Calu3 (cell line): ENCODE data around the gene PEPD. TPM values are rescaled to one million over a fixed set of nuclear protein-coding genes. Genes with fewer than 3 reads are reported as not detected.

Experiments
- BruUV-seq: library from RNA; stranded (reverse); fragments of 400-500 nt; replicated peaks from 2 replicates; lab custom pipeline; 2021; lab: Mats Ljungman, UMichigan
- CTCF ChIA-PET: fragments of 300-600 bp; sonication (Branson Sonifier 250); formaldehyde crosslinking; loops from one replicate; lab custom pipeline; 2022; ENCODE audit warnings: antibody characterized with exemption; lab: Charles Lee
- DNase-seq: peaks from one replicate; pipeline ENCODE4 v3.0.0; 2022
- H3K27ac Mint-ChIP-seq: one replicate; pipeline ENCODE4 v1.8.0; 2022; ENCODE audit warnings: mixed read lengths; ENCODE audit not compliant: unreplicated experiment
- H3K27me3 Mint-ChIP-seq: one replicate; pipeline ENCODE4 v1.8.0; 2022; ENCODE audit warnings: mixed read lengths; ENCODE audit not compliant: unreplicated experiment
- H3K36me3 Mint-ChIP-seq: one replicate; pipeline ENCODE4 v1.8.0; 2022; ENCODE audit warnings: mild to moderate bottlenecking, moderate library complexity, mixed read lengths; ENCODE audit not compliant: insufficient read depth, unreplicated experiment
- H3K4me1 Mint-ChIP-seq: one replicate; pipeline ENCODE4 v1.8.0; 2022; ENCODE audit warnings: mild to moderate bottlenecking, low read depth, mixed read lengths; ENCODE audit not compliant: unreplicated experiment
- H3K4me3 Mint-ChIP-seq: one replicate; pipeline ENCODE4 v1.8.0; 2022; ENCODE audit warnings: mild to moderate bottlenecking, low read depth, moderate library complexity, mixed read lengths; ENCODE audit not compliant: unreplicated experiment
- H3K9me3 Mint-ChIP-seq: one replicate; pipeline ENCODE4 v1.8.0; 2022; ENCODE audit warnings: low read depth, mixed read lengths; ENCODE audit not compliant: unreplicated experiment
- intact Hi-C: fragments of 100-400 bp; cut with micrococcal nuclease; formaldehyde crosslinking; loops from one replicate; pipeline ENCODE4 v1.10.0; 2022; ENCODE audit not compliant: unreplicated experiment
- total RNA-seq: library from RNA; stranded (reverse); gene quantifications from 2 replicates; pipeline ENCODE4 v1.2.3, GENCODE V29; 2022
- TF ChIP-seq, protein P1 (sequence below): fragments of 200-600 bp; IDR thresholded peaks from one replicate; pipeline ENCODE4 v1.8.0; 2022; ENCODE audit warnings: antibody characterized with exemption; ENCODE audit not compliant: unreplicated experiment

The PEPD gene
- total RNA-seq, 1 experiment from 2014 or later = 65.5 TPM

DNA sequence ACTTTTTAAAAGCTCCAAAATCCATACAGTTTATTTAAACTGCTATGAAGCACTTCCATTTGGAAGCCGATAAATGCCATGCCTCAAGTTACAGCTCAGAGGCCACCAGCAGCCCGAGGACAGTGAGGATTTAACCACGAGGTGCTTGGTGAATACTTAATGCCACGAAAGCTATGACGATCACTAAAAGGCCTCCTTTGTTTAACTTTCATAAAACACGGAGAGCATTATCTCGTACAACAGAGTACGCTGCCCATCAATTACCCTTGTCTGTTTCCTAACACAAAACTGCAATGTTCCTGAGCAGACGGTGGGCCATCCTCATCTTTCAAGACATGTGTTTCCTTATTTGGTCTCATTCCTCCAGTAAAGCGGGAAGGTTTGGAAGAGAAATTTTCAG, 58.4 kb downstream of the PEPD start:
- no peaks in the 10 kb centered on the region for H3K9me3 Mint-ChIP-seq
- DNase-seq = no peak
- H3K4me3 Mint-ChIP-seq = no peak overlapping the region
- H3K36me3 Mint-ChIP-seq = no peaks in the 10 kb centered on the region
- TF ChIP-seq, protein P1, sequence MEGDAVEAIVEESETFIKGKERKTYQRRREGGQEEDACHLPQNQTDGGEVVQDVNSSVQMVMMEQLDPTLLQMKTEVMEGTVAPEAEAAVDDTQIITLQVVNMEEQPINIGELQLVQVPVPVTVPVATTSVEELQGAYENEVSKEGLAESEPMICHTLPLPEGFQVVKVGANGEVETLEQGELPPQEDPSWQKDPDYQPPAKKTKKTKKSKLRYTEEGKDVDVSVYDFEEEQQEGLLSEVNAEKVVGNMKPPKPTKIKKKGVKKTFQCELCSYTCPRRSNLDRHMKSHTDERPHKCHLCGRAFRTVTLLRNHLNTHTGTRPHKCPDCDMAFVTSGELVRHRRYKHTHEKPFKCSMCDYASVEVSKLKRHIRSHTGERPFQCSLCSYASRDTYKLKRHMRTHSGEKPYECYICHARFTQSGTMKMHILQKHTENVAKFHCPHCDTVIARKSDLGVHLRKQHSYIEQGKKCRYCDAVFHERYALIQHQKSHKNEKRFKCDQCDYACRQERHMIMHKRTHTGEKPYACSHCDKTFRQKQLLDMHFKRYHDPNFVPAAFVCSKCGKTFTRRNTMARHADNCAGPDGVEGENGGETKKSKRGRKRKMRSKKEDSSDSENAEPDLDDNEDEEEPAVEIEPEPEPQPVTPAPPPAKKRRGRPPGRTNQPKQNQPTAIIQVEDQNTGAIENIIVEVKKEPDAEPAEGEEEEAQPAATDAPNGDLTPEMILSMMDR = no peak
- CTCF ChIA-PET = no interaction called here
- intact Hi-C loops = no loop called here
- BruUV-seq = no TSS peak
- no peaks in the 10 kb centered on the region for H3K27me3 Mint-ChIP-seq
- H3K27ac Mint-ChIP-seq = no peak overlapping the region
- no peaks in the 10 kb centered on the region for H3K4me1 Mint-ChIP-seq

DNA sequence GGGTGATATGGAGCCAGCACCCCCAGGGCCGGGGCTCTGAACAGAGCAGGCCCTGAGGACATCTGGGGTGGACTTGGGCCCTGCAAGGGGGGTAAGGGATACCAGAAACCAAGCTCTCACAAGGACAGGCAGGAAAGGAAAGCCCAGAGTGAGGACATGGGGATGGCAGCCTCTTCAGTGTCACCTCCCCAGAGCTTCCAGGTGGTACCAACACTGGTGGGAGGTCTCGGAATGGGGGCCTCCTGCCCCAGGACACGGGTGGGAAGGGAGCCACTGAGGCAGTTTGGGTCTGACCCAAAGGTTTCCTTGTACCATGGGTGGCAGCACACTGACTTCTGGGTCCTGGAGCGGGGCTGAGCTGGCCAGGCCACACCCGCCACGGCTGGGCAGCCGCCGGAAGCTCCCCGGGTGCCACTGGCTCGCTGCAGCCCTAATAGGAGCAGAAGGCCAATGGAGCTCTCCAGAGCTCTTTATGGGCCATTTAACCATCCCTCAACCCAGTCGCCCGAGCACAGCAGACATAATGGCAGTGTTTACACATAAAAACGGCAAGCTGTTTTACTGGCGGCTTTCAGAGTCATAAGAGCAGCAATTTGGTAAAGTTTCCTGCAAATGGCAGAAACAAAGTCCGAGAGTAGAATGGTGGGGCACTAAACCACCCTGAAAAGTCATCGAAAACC, 59.3 kb downstream of the PEPD start:
- CTCF ChIA-PET = no interaction called here
- H3K27me3 Mint-ChIP-seq = no peaks in the 10 kb centered on the region
- intact Hi-C loops = no loop called here
- no peak overlapping the region for H3K4me3 Mint-ChIP-seq
- no TSS peak for BruUV-seq
- no peak overlapping the region for H3K27ac Mint-ChIP-seq
- H3K4me1 Mint-ChIP-seq = no peaks in the 10 kb centered on the region
- no peaks in the 10 kb centered on the region for H3K36me3 Mint-ChIP-seq
- H3K9me3 Mint-ChIP-seq = no peaks in the 10 kb centered on the region
- DNase-seq = no peak
- TF ChIP-seq, protein P1 = no peak

DNA sequence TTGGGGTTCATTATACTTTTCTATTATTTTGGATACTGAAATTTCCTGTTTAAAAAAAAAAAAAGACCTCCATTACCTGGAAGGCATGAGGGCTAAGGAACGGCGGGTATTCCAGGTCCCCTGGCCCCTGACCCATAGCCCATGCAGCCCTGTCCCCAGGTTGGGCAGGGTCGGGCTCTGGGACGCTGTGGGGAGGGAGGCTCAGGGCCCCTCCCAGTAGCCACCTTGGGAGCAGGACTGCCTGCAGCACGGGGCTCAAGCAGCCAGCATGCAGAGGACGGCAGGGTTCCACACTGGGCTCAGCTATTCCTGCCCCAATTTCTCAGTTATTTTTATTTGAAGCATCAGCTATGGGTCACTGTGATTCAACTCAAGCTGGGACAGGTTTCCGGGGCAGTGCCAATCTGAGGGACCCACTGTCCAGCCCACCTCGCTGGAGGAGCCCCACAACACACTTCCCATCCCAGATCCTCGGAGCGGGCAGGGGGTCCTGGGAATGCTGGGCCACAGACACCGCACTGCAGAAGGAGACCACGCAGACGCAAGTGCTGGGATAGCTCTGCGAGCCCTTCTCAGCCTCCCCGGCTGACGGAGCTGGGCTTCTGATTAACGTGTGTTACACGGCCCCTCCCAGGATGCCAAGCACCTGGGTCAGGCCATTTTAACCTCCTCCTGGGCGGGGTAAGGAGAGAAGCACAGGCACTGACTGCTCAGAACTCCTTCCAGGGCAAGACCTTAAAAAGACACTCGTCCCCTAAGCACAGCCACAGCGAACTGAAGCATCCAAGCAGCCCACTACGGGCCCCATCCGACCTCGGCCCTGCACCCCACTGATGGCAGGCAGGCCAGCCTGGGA, 60.1 kb downstream of the PEPD start:
- no TSS peak for BruUV-seq

DNA sequence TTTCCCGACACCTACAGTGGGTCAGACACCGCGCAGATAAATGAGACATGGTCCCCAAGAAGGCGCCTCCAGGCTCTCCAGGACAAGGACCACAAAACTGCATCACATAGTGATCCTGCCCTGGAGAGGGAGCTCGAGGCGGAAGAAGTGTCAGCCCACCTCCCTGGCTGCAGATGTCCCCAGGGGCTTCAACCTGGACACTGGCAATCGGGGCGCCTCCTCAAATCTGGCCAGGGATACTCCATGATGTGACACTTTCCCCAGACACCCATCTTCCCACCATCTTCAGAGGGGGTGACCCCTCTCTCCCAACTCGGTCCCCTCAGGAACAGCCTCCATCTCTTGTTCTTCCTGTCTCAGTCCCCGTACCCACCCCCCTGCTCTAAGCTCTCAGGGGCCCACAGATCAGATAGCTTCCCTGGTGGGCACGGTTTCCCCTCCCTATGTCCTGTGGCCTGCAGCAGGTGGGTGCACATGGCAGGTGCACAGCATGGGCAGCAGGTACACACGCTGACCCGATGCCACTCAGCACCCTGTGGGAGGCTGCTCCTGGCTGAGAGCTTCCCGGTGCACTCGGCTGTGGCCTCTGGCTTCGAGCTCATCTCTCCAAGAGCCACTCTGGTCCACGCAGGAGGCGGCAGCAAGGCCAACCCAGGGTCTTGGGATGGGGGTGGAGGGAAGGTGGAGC, 61.2 kb downstream of the PEPD start:
- H3K27ac Mint-ChIP-seq = no peak overlapping the region
- H3K4me1 Mint-ChIP-seq = no peaks in the 10 kb centered on the region
- TF ChIP-seq, protein P1 = no peak
- no peaks in the 10 kb centered on the region for H3K36me3 Mint-ChIP-seq
- intact Hi-C loops = no loop called here
- H3K4me3 Mint-ChIP-seq = no peak overlapping the region
- H3K27me3 Mint-ChIP-seq = no peaks in the 10 kb centered on the region
- no TSS peak for BruUV-seq
- H3K9me3 Mint-ChIP-seq = no peaks in the 10 kb centered on the region
- no peak for DNase-seq
- CTCF ChIA-PET = no interaction called here

More for the DNA sequence above, 60.1 kb downstream of the PEPD start:
- Mint-ChIP-seq H3K4me1 (no peaks in the 10 kb centered on the region), H3K27ac (no peak overlapping the region), H3K27me3 (no peaks in the 10 kb centered on the region), H3K4me3 (no peak overlapping the region), H3K36me3 (no peaks in the 10 kb centered on the region), H3K9me3 (no peaks in the 10 kb centered on the region)
- TF ChIP-seq, protein P1 = no peak
- DNase-seq = no peak
- CTCF ChIA-PET = interaction anchor here (0.6 kb wide), 1 partner anchor 11 kb away, joined by 4 read pairs; no protein-coding TSS in a partner anchor
- intact Hi-C loops = no loop called here
